ENCODE results near the gene AGPAT4. TPM values are rescaled to one million over a fixed set of nuclear protein-coding genes. Genes with fewer than 3 reads are reported as not detected.

AGPAT4 gene
- polyA plus RNA-seq, 2 of the 4 experiments (the other 2 are of a cell fraction), result 2.1 to 3.7 TPM

DNA sequence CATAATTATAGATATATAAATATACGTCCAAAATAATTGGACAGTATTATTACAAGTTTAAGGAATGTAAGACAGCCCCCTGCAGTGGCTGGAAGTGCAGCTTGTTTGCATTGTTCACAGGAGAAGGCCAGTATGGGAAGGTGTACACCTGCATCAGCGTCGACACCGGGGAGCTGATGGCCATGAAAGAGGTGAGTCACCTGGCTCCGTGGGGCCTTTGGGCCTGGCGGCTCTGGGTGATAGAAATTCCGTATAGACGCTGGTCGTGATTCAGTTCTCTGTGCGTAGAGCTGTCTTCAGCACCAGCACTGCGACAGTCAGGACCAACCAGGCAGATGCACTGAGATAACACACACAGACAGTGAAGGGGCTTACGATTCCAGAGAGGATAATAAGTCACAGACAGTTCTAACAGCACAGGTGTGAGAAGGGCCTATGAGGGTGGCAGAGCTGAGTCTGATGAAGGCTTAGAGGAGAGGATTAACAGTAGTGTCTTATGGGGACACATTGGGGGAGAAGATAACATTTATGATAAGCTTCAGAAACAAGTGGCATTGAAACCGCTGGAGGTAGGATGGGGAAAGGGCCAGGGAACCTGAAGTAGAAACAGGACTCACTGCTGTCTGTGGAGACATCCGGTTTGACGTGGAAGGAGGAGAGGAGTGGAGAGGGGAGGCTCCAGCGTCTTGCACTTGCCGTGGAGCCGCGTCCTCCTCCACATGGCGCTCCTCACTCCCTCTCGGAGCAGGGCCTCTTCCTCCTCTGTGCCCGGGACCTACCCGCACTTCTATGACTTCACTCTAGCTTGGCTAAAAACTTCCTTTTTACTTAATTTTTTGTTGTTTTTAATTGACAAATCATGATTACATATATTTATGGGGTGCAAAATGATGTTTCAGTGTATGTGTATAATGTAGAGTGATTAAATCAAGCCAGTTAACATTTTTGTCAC lies 165.8 kb downstream of the AGPAT4 start:
- no peak for ATAC-seq
- no peak for TF ChIP-seq KDM5A (IDR thresholded peaks at IDR 0.05)
- no peak for TF ChIP-seq RAD21 (conservative IDR thresholded peaks at IDR 0.05 in 1 of 2, IDR thresholded peaks at IDR 0.05 in 1 of 2)
- TF ChIP-seq, protein P1, sequence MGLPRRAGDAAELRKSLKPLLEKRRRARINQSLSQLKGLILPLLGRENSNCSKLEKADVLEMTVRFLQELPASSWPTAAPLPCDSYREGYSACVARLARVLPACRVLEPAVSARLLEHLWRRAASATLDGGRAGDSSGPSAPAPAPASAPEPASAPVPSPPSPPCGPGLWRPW (IDR thresholded peaks at IDR 0.05), result no peak
- no peak for TF ChIP-seq FOXS1 (CRISPR knock-in tag; IDR thresholded peaks at IDR 0.05)
- TF ChIP-seq, protein P2, sequence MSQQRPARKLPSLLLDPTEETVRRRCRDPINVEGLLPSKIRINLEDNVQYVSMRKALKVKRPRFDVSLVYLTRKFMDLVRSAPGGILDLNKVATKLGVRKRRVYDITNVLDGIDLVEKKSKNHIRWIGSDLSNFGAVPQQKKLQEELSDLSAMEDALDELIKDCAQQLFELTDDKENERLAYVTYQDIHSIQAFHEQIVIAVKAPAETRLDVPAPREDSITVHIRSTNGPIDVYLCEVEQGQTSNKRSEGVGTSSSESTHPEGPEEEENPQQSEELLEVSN (IDR thresholded peaks at IDR 0.05; ENCODE audit: borderline replicate concordance, low read depth), result no peak
- TF ChIP-seq SMC3 (IDR thresholded peaks at IDR 0.05), result no peak
- no peak for TF ChIP-seq ZFP36 (IDR thresholded peaks at IDR 0.05; ENCODE audit: borderline replicate concordance, partially characterized antibody)
- TF ChIP-seq, protein P3, sequence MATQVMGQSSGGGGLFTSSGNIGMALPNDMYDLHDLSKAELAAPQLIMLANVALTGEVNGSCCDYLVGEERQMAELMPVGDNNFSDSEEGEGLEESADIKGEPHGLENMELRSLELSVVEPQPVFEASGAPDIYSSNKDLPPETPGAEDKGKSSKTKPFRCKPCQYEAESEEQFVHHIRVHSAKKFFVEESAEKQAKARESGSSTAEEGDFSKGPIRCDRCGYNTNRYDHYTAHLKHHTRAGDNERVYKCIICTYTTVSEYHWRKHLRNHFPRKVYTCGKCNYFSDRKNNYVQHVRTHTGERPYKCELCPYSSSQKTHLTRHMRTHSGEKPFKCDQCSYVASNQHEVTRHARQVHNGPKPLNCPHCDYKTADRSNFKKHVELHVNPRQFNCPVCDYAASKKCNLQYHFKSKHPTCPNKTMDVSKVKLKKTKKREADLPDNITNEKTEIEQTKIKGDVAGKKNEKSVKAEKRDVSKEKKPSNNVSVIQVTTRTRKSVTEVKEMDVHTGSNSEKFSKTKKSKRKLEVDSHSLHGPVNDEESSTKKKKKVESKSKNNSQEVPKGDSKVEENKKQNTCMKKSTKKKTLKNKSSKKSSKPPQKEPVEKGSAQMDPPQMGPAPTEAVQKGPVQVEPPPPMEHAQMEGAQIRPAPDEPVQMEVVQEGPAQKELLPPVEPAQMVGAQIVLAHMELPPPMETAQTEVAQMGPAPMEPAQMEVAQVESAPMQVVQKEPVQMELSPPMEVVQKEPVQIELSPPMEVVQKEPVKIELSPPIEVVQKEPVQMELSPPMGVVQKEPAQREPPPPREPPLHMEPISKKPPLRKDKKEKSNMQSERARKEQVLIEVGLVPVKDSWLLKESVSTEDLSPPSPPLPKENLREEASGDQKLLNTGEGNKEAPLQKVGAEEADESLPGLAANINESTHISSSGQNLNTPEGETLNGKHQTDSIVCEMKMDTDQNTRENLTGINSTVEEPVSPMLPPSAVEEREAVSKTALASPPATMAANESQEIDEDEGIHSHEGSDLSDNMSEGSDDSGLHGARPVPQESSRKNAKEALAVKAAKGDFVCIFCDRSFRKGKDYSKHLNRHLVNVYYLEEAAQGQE (IDR thresholded peaks at IDR 0.05), result no peak
- no peak for TF ChIP-seq ZC3H11A (IDR thresholded peaks at IDR 0.05)
- TF ChIP-seq, protein P4, sequence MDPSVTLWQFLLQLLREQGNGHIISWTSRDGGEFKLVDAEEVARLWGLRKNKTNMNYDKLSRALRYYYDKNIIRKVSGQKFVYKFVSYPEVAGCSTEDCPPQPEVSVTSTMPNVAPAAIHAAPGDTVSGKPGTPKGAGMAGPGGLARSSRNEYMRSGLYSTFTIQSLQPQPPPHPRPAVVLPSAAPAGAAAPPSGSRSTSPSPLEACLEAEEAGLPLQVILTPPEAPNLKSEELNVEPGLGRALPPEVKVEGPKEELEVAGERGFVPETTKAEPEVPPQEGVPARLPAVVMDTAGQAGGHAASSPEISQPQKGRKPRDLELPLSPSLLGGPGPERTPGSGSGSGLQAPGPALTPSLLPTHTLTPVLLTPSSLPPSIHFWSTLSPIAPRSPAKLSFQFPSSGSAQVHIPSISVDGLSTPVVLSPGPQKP (IDR thresholded peaks at IDR 0.05; ENCODE audit: low read depth, low read length), result no peak
- H3K4me1 ChIP-seq, result no peaks in the 10 kb centered on the region
- WGBS (ENCODE audit: missing lambda C conversion rate), result 93% methylated on average over 23 of the region's 23 CpGs
- no peak for DNase-seq (ENCODE audit: low read depth in 1 of 2, low spot score in 1 of 2)
- CTCF ChIA-PET, result interaction anchor here (0.9 kb wide), 1 partner anchor 263 kb away, joined by 3 read pairs; no protein-coding TSS in a partner anchor
- no peak overlapping the region for H3K4me3 ChIP-seq
- no peak for FAIRE-seq
- no peak overlapping the region for H3K27ac ChIP-seq
- no peaks in the 10 kb centered on the region for H3K9me3 ChIP-seq
- no peak overlapping the region for H3K4me2 ChIP-seq
- POLR2A ChIA-PET, result no interaction called here

DNA sequence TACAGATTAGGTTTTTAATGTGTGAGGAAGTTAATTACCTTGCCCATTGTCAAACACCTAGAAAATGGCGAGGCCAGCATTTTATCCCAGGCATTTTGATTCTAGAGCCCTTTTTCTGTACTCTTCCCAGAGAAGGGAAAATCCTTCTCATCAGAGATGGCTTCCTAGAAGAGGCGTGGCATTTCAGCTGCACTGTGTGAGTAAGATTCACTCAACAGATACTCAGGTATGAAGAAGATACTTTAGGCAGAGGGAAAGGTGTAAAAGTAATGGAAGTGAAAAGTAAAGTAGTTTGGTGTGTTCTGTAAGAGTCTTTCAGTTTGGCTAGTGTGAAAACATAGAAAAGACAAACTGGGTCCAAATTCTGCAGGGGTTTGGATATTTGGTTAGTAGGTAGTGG lies 168.5 kb downstream of the AGPAT4 start:
- Histone ChIP-seq H3K4me2 (no peak overlapping the region), H3K4me1 (no peaks in the 10 kb centered on the region), H3K4me3 (no peak overlapping the region), H3K27ac (no peak overlapping the region), H3K9me3 (no peaks in the 10 kb centered on the region)
- no peak for ATAC-seq
- POLR2A ChIA-PET, result no interaction called here
- no peak for DNase-seq (ENCODE audit: low read depth in 1 of 2, low spot score in 1 of 2)
- FAIRE-seq, result no peak
- TF ChIP-seq HOXA7 (CRISPR knock-in tag; IDR thresholded peaks at IDR 0.05) (no peak), RNF2 (IDR thresholded peaks at IDR 0.05; ENCODE audit: borderline replicate concordance, low read depth) (no peak), POLR2A (IDR thresholded peaks at IDR 0.05; ENCODE audit: low read length) (no peak)
- TF ChIP-seq, protein P5, sequence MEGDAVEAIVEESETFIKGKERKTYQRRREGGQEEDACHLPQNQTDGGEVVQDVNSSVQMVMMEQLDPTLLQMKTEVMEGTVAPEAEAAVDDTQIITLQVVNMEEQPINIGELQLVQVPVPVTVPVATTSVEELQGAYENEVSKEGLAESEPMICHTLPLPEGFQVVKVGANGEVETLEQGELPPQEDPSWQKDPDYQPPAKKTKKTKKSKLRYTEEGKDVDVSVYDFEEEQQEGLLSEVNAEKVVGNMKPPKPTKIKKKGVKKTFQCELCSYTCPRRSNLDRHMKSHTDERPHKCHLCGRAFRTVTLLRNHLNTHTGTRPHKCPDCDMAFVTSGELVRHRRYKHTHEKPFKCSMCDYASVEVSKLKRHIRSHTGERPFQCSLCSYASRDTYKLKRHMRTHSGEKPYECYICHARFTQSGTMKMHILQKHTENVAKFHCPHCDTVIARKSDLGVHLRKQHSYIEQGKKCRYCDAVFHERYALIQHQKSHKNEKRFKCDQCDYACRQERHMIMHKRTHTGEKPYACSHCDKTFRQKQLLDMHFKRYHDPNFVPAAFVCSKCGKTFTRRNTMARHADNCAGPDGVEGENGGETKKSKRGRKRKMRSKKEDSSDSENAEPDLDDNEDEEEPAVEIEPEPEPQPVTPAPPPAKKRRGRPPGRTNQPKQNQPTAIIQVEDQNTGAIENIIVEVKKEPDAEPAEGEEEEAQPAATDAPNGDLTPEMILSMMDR (IDR thresholded peaks at IDR 0.05), result no peak
- TF ChIP-seq, protein P6, sequence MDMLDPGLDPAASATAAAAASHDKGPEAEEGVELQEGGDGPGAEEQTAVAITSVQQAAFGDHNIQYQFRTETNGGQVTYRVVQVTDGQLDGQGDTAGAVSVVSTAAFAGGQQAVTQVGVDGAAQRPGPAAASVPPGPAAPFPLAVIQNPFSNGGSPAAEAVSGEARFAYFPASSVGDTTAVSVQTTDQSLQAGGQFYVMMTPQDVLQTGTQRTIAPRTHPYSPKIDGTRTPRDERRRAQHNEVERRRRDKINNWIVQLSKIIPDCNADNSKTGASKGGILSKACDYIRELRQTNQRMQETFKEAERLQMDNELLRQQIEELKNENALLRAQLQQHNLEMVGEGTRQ (IDR thresholded peaks at IDR 0.05), result no peak
- CTCF ChIA-PET, result no interaction called here
- 83% methylated on average over 2 of the region's 2 CpGs for WGBS (ENCODE audit: missing lambda C conversion rate)

All from A549 (cell line).